Right renal cortex interstitium (tissue), 3 donors: ENCODE results near the gene COP1. TPM values are rescaled to one million over a fixed set of nuclear protein-coding genes. Genes with fewer than 3 reads are reported as not detected.

Source experiments
- DNase-seq, 3 donors: peaks; one replicate each; pipeline ENCODE4 v3.0.0-alpha.2; 2013; ENCODE audit warnings: low read depth in 3 of 3, low spot score in 2 of 3
- polyA plus RNA-seq, 3 donors: library from polyadenylated mRNA; unstranded; fragments of 120-200 nt; gene quantifications; one replicate each; pipeline ENCODE4 v1.2.1, GENCODE V29; 2013; ENCODE audit not compliant: insufficient read length in 3 of 3

The COP1 gene
- polyA plus RNA-seq, 3 donors = 63.9 to 70.0 (median 65.0) TPM

DNA sequence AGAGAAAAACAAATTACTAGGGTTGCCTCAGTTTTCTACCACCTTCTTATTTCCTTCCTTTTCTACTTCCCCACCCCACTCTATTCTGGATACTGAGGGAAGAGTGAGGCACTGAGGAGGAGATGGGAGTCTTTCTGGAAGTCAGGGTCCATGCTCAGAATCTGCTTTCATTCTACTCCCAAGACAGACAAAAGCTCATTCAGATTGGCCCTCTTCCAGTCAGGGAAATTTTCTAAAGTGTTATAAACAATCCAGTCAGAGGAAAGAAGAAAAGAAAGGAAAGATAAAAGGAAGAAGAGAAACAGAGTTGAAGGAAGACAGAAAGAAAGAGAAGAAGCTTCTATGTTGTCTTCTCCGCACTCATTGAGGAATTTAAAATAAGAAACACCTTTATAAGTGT is 228.6 kb downstream of the COP1 start:
- DNase-seq = no peak

DNA sequence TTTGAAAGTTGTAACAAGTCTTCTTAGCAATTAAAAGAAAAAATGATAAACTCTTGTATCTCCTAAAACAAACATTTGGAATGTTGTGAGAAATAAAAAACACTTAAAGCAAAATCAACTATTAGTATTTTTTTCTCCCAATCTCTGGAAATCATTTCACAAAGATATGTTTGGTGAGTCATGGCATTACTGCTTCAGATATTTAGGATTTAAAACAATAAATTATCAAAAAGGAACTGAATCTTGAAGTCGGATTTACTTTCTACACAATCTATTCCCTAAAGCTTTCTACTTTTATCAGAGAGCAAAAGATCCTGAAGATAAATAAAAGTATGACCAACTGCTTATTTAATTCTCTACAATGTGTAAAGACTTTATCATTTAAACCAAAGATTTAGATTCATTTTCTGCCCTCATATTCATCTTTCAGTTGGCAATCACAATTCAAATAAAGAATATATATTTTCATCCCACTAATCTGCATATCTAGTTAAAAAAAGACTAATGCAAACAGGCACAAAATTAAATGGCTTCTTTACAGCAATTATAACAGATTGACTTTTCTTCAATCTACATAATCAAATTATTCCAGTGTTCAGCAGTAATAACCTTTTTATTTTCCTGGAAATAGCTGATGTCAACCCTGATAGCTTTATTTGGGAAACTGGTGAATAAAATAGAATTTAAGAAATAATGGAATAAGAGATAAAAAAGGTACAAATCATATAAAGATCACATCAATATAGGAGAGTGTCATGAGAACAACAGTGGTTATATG is 230.0 kb downstream of the COP1 start:
- no peak for DNase-seq

DNA sequence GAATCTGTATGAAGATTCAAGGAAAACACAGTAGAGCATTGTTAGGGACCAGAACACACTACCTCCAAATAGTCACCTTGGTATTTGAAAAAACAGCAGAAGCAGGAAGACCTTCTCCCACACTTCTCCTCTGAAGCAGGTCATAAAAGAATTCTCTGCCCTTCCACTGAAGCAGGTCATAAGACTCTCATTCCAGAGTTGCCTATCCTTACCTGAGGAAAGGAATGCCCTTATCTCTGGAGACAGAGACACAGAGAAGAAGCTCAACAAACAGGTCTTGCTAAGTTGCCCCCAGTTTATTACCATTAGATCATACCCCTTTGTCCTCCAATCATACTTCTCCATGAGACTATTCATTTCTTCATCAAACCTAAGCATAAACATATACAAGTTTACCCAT is 237.9 kb downstream of the COP1 start:
- no peak for DNase-seq

DNA sequence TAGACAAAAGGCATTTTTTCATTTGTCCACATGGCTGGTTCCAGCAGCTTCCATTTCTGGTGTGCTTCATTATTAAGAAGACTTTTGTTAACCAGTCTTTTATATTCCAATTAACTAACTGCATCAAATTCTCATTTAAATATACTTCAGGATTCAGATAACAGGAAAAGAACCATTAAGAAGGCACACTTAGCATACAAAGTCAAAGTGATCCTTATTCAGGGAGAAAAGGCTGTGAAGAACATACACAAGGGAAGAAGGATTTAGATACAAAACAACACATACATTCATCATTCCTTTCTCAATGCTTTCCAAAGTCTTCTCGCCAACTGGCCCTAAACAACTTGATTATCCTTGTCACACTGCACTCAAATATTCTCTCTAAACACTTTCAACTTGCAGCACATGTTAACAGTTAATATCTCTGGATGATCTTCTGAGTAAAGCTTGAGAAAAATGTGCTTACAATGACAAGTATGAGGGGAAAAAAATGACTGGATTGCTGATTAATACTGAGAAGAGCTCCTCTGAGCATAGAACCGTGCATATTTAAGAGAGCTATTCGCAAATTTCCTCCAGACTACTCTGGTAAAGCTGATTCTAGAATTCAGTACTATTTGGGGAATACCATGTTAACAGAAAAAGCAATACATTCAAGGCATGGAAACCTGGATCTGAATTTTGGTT is 238.5 kb downstream of the COP1 start:
- no peak for DNase-seq

DNA sequence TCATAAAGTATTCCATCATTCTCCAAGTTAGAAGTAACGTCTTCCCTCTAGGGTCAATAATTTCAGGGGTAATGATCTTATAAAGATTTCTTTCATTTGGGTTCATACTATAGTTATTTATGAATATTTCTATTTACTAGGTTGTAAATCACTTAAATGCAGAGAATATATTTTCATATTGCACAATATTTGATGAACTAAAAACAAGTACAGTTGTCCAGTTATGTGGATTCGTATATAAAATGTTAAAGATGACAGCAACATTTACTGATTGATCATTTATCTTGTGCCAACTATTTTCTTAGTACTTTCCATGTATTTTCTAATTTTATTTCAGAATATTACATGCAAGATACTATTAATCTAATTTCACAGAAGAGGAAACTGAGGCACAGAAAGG is 243.3 kb downstream of the COP1 start:
- DNase-seq = no peak

DNA sequence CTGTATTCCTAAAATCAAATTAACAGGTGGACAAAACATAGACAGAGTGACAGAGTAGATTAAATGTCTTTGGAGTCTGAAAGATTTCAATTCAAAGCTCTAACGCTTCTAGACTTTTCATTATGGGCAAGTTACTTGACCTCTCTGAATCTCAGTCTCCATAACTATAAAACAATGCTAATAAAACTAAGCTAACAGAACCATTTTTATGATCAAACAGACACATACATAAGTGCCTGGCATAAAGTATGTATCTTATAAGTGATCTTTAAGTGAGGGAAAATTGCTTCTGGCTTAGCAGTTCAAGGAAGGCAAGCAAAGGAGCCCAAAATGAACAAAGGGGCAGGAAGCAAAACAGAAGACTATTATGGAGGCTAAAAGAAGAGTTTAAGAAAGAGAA is 246.9 kb downstream of the COP1 start:
- DNase-seq = no peak

DNA sequence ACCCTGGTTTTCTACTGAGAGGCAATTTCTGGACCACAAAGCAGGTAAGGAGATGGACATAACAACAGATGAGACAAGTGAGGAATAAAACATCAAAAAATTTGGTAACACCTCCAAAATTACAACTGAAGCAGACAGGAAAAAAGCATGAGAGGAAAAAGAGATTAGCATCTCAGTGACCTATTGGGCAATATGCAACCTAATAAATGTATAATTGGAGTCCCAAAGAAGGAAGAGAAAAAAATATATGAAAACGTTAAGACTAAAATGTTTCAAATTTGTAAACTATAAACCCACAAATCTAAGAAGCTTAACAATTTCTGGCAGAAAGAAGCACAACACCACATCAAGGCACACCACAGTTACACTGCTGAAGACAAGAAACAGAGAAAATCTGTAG is 255.5 kb downstream of the COP1 start:
- no peak for DNase-seq

DNA sequence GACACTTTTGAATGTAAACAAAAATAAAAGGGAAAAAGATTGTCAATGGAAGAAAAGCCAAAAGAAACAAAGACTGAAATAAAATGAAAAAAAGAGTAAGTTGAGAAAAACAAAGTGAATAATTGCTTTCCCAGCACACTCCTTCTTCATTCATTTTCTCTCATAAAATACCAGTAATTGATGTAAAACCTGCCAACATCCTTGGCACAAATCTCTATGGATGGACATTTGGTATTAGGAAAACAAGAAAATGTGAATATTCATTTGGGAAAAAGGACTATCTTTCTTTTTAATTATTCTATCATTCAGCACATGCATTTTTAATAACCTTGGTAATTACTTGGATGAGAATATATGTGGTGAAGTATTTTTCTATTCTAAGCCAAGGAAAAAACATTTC is 259.3 kb downstream of the COP1 start:
- no peak for DNase-seq

DNA sequence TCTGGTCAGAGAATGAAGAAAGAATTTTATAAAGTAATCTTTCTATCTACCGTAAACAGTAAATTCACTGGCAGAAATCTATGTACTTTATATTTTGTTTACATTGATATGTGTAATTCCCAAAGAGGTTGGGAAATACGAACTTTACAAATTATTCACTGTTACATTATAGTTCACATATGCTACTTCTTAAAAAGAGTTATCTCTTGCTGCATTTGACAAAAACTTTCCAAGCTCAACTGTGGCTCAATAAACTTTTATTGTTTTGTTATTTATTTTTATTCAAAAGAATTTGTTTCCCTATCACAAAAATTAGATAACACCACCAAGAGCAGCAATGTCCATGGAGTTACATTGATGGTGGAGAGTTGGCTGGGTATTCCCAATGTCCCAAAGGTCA is 262.5 kb downstream of the COP1 start:
- no peak for DNase-seq

DNA sequence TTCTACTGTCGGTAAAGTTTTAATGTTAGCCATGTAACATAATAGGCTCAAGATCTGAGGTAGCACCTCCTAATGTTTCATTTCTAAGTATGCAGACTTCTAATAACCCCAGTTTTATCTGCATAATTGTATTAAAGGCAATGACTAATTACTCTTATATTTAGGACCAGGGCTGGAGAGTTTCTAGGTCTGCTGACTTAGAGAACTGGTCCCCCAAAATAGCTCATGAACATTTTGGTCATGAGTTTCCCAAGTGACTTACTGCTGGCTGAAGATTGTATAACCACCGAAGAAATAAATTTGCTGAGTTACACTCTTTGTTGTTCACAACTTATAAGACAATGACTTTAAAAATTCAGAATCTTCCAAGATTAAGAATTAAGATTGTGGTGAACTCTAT is 265.9 kb downstream of the COP1 start:
- DNase-seq = no peak

DNA sequence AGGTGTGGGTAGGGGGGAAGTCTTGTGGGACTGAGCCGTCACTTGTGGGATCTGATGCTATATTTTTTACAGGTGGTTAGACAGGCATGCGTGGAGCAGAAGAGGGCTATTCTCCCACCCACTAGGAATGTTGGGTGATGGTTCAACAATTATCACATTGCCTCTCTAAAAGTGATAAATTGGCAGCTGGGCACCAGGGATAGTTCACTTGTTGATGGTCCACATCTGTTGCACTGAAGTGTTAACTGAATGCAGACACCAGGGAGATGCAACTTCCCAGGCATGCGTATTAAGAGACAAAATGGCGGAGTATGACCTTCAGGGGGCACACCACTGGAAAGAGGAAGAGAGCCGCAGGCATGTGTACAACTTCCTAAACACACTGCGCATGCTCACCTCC is 270.4 kb downstream of the COP1 start:
- no peak for DNase-seq

DNA sequence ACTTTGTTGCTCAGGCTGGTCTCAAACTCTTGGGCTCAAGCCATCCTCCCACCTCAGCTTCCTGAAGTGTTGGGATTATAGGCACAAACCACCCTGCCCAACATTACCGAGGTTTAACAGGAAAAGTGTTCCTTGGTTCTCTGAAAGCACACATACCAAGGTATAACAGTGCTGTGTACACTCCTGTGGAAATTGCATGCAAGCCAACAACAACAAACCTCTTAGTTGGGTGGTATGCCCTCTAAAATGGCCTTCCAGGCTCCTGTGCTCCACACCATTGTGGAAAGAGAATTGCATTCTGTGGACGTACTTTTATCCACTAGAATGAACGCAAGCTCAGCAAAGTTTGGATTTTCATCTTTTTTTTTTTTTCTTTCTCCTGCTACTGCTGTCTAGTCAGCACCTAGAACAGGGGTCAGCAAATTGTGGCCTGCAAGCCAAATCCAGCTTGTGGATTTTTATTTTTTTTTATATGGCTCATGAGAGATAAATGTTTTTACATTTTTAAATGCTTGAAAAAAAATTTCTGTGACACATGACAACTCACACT is 271.4 kb downstream of the COP1 start:
- no peak for DNase-seq

DNA sequence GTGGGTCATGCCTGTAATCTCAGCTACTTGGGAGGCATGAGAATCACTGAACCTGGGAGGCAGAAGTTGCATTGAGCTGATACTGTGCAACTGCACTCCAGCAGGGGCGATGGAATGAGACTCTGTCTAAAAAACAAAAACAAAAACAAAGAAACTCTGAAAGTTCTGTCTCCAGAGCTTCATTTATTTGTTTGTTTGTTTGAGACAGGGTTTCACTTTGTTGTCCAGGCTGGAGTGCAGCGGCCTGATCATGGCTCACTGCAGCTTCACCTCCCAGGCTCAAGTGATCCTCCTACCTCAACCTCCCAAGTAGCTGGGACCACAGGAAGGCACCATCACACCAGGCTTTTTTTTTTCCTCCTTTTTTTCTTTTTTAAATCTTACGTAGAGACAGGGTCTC is 271.9 kb downstream of the COP1 start:
- no peak for DNase-seq

DNA sequence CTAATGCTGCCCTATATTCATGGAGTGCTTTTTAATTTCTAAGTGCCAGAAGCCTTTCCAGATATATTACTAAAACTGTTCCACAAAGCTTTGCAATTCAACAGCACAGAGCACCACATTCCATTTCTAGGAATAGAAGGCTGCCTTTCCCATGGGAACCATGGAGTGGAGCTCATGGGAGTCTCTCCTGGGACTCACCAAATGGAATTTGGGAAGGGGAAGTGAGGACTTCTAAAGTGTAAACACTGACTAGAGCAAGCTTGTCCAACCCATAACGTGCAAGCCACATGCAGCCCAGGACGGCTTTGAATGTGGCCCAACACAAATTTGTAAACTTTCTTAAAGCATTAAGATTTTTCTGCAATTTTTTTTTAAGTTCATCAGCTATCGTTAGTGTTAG is 273.3 kb downstream of the COP1 start:
- no peak for DNase-seq

DNA sequence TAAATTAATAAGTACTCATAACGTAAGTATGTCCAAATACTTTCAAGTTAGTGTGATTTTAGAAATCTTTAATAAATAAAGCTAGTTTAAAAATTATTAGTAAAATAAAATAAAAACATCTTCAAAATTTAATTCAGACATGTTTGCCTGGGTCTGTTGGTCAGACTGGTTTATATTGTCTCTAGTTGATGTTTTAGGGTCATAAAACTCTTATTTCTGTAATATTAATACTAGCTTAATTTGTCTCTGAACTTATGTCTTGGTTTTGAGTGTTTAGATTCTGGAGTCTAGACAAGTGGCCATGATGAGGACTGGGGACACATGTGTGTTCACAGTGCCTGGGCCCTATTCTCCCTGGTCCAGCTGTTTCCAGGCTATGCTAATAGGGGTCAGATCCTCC is 279.1 kb downstream of the COP1 start:
- no peak for DNase-seq

DNA sequence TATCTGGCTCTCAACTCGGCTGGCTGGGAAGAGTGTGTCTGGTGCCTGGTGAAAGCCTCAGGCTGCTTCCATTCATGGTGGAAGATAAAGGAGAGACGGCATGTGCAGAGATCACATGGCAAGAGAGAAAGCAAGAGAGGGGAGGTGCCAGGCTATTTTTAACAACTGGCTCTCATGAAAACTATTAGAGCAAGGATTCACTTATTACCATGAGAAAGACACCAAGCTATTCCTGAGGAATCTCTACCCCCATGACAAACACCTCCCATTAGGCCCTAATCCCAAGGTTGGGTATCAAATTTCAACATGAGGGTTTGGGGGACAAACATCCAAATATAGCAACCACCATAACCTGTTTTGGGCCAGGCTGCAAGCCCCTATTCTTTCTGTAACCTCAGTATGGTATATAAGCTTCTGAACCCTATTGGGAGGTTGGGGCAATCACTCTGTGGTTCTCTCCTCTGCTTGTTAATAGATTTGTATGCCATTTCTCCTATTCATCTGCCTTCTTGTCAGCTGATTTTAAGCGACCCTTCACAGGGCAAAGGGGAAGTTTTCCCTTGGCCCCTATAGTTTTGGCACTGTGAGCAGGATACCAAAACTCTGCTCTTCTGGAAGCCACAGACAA is 284.7 kb downstream of the COP1 start:
- no peak for DNase-seq

DNA sequence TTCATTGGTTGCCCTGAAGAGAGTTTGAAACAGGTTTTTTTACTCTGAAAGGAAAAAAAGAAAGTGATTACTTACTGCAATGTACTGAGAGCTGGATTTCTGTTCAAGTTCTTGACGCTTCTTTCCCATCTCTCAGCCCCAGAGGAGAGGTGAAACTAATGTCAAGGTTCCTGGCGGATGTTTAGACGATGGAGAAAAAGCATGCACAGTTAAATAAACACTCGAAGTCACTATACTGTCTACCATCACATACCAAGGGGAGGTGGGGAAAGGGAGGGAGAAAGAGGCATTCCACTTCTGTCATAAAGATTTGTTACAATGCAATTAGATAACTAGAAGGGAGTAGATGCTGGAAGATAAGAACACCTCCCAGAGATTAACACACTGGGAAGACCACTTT is 286.7 kb downstream of the COP1 start:
- DNase-seq = no peak

DNA sequence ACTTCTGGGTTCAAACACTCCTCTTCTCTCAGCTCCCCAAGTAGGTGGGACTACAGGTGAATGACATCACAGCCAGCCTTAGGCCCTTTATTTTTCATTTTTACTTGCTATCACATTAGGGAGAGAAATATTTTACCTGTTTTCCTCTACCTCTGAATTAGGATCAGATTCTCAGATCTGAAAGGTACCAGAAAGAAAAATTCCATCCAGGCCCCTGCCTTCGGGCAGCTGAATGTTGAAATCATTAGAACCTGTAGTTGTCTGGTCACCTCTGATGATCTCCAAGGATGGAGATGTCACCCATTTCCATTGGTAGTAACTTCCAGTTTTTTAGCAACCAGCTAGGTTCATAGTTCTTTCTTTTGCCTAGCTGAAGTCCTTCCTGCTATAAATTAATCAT is 288.1 kb downstream of the COP1 start:
- DNase-seq = no peak

DNA sequence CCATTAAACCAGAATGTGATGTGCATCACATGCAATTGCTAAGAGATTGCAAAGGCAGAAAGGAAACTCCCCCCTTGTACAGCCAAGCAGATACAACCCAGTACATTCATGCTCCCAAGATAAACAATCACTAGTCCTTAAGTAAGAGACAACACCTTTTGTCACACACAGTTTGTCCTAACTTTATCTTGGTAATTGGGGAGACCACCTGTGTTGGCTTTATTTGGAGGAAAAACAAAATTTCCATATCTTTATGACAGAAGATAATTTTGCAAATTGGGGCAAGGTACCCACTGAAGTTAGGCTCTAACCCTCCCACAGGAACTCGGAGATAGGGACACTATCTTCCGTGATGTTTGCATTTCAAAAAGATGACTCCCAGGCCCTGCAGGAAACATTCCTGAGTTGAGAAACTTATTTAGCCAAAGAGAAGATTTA is 288.7 kb downstream of the COP1 start:
- no peak for DNase-seq

DNA sequence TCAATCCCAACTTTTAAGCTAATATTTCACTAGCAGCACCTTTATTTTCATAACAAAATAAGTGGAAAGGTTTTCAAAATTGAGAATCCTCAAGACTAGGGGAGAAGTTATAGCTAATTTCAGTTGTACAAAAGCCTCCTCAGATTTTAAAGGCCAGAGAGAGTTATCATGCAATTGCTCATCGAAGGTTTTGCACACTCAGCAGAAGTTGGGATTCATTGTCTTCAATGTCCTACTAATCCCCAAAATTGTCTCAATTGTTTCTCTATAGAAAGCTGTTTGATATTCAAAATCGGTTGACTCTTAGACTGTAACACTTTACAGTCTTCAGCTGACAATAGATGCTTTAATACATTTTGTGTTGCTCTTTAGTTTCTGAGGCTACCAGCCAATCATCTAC is 293.0 kb downstream of the COP1 start:
- no peak for DNase-seq

DNA sequence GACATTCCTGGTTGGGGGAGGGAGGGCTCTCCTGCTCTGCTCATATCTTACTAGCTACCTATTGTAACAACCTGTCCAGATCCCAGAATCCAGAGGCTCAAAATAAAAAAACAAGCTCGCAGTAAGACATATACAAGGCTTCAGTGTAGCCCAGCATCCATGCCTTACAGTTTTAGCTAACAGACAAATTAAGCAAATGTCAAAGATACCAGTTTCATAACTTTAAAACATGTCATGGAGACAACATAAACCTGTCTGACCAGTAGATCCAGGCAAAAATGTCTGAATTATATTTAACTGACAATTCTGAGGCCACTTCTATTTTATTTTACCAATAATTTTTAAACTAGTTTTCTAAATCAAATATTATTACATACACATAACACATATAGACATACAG is 295.9 kb downstream of the COP1 start:
- DNase-seq = no peak

DNA sequence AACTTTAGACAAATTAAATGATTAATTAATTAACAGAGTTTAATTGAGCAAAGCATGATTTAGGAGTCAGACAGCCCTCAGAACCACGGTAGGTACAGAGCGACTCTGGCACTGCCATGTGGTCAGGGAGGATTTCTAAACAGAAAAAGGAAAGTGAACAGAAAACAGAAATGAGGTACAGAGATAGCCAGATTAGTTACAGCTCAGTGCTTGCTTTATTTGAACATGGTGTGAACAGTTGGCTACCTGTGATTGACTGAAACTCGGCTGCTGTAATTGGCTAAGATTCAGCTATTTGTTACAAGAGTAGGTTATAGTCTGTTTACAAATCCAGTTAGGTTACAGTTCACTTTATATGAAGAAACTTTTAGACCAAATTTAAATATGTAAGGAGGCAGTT is 300.7 kb downstream of the COP1 start:
- no peak for DNase-seq
